Measurements from ENCODE around the gene KCNG2.
"Not testable (repeated sequence)": the region's sequence is repeated elsewhere in the genome, so short reads cannot be mapped to it uniquely, and the experiment has no call there.

KCNG2 gene

GRCh38 chr18:79797518-79798345 lies at the start of gene KCNG2:
Gene KCNG2, plus strand, starts transcription at chr18:79797938. Its CDS starts 65,730 bp downstream, at chr18:79863668.
- peak in 1 of 2 experiments; percentile 41 for DNase-seq

- no peak for DNase-seq
Observed at GRCh38 chr18:79748321-79749180, 49.2 kb upstream of the KCNG2 start.

GRCh38 chr18:79749251-79750191 lies 48.2 kb upstream of the KCNG2 start:
- no peak for DNase-seq

GRCh38 chr18:79750980-79751571 lies 46.7 kb upstream of the KCNG2 start:
- DNase-seq: peak in 1 of 2 experiments; percentile 25

GRCh38 chr18:79751918-79752578 lies 45.7 kb upstream of the KCNG2 start:
- DNase-seq: not testable (repeated sequence)

GRCh38 chr18:79752946-79753345 lies 44.8 kb upstream of the KCNG2 start:
- DNase-seq: not testable (repeated sequence)

GRCh38 chr18:79753391-79753851 lies 44.3 kb upstream of the KCNG2 start:
- no peak for DNase-seq

GRCh38 chr18:79754022-79754761 lies 43.5 kb upstream of the KCNG2 start:
- DNase-seq: no peak

- no peak for DNase-seq
Observed at GRCh38 chr18:79754831-79755351, 42.8 kb upstream of the KCNG2 start.

GRCh38 chr18:79755496-79756142 lies 42.1 kb upstream of the KCNG2 start:
- DNase-seq: no peak

GRCh38 chr18:79756143-79756500 lies 41.6 kb upstream of the KCNG2 start:
- no peak for DNase-seq

- no peak for DNase-seq
Observed at GRCh38 chr18:79756826-79757225, 40.9 kb upstream of the KCNG2 start.

GRCh38 chr18:79760348-79760747 lies 37.4 kb upstream of the KCNG2 start:
- DNase-seq: no peak

- DNase-seq: no peak
Observed at GRCh38 chr18:79760881-79761280, 36.9 kb upstream of the KCNG2 start.

GRCh38 chr18:79763407-79763806 lies 34.3 kb upstream of the KCNG2 start:
- DNase-seq: no peak

- no peak for DNase-seq
Observed at GRCh38 chr18:79764131-79764530, 33.6 kb upstream of the KCNG2 start.

- peak in 1 of 2 experiments; percentile 39 for DNase-seq
Observed at GRCh38 chr18:79765491-79766245, 32.1 kb upstream of the KCNG2 start.

- DNase-seq: no peak
Observed at GRCh38 chr18:79766308-79766707, 31.4 kb upstream of the KCNG2 start.

GRCh38 chr18:79768745-79769144 lies 29.0 kb upstream of the KCNG2 start:
- DNase-seq: no peak
